OCI-LY1 (cell line): ENCODE data around the gene CETP.

Experiments used
- H2AFZ ChIP-seq: fragments of 200-600 bp; sonication (generic), shearing (Covaris generic); 2 replicates; pipeline ENCODE4 v1.6.0; 2014; ENCODE audit warnings: antibody characterized with exemption, mild to moderate bottlenecking, low read length
- H3F3A ChIP-seq: fragments of 200-600 bp; sonication (generic), shearing (Covaris generic); 2 replicates; pipeline ENCODE4 v1.6.0; 2014; ENCODE audit warnings: mild to moderate bottlenecking, antibody characterized with exemption, low read length, moderate library complexity; ENCODE audit not compliant: insufficient read depth
- H3K27ac ChIP-seq: fragments of 200-600 bp; sonication (generic); 2 replicates; pipeline ENCODE4 v1.5.1; 2014; ENCODE audit warnings: low read length, mixed run types, mild to moderate bottlenecking, low read depth; ENCODE audit not compliant: poor library complexity, severe bottlenecking
- H3K27me3 ChIP-seq: fragments of 200-600 bp; sonication (generic); 2 replicates; pipeline ENCODE4 v1.6.0; 2014; ENCODE audit warnings: antibody characterized with exemption, mild to moderate bottlenecking, low read length, moderate library complexity; ENCODE audit not compliant: insufficient read depth
- H3K36me3 ChIP-seq: fragments of 200-600 bp; sonication (generic); 2 replicates; pipeline ENCODE4 v1.6.1; 2014; ENCODE audit warnings: mild to moderate bottlenecking, antibody characterized with exemption, low read length, moderate library complexity, mixed read lengths; ENCODE audit not compliant: insufficient read depth
- H3K4me1 ChIP-seq: fragments of 200-600 bp; sonication (generic); 2 replicates; pipeline ENCODE4 v1.5.1; 2014; ENCODE audit warnings: mild to moderate bottlenecking, low read length, moderate library complexity; ENCODE audit not compliant: insufficient read depth, severe bottlenecking
- H3K4me2 ChIP-seq: fragments of 200-600 bp; sonication (generic), shearing (Covaris generic); 2 replicates; pipeline ENCODE4 v1.6.1; 2014; ENCODE audit warnings: low read length
- H3K4me3 ChIP-seq: fragments of 200-600 bp; sonication (generic); 2 replicates; pipeline ENCODE4 v1.5.1; 2014; ENCODE audit warnings: low read length, low read depth, mild to moderate bottlenecking, mixed read lengths; ENCODE audit not compliant: poor library complexity, severe bottlenecking
- H3K79me2 ChIP-seq: fragments of 200-600 bp; shearing (Covaris generic); 2 replicates; pipeline ENCODE4 v1.6.1; 2016; ENCODE audit warnings: mixed run types, low read length, mixed read lengths; ENCODE audit not compliant: insufficient read depth
- H3K9ac ChIP-seq: fragments of 200-600 bp; sonication (generic), shearing (Covaris generic); 2 replicates; pipeline ENCODE4 v1.6.1; 2014; ENCODE audit warnings: mild to moderate bottlenecking, low read length, mixed read lengths
- H3K9me2 ChIP-seq: fragments of 200-600 bp; sonication (generic), shearing (Covaris generic); 2 replicates; pipeline ENCODE4 v1.6.1; 2014; ENCODE audit warnings: low read depth, mild to moderate bottlenecking, low read length, mixed read lengths
- H3K9me3 ChIP-seq: fragments of 200-600 bp; shearing (Covaris generic); 2 replicates; pipeline ENCODE4 v1.6.1; 2014; ENCODE audit warnings: low read length, mixed read lengths
- H4K20me1 ChIP-seq: fragments of 200-600 bp; sonication (generic), shearing (Covaris generic); 2 replicates; pipeline ENCODE4 v1.6.0; 2016; ENCODE audit warnings: mild to moderate bottlenecking, low read length; ENCODE audit not compliant: insufficient read depth
- CTCF ChIP-seq: fragments of 200-600 bp; sonication (generic), shearing (Covaris generic); IDR thresholded peaks from 2 replicates; pipeline ENCODE4 v1.5.1; 2017; ENCODE audit warnings: mild to moderate bottlenecking, antibody characterized with exemption, low read length, moderate library complexity, mixed read lengths
- EZH2 ChIP-seq: fragments of 200-600 bp; sonication (generic), shearing (Covaris generic); IDR thresholded peaks from 2 replicates; pipeline ENCODE4 v1.8.0; 2017; ENCODE audit warnings: borderline replicate concordance, mixed run types, mild to moderate bottlenecking, antibody characterized with exemption, low read length, moderate library complexity, mixed read lengths

Gene CETP

DNA sequence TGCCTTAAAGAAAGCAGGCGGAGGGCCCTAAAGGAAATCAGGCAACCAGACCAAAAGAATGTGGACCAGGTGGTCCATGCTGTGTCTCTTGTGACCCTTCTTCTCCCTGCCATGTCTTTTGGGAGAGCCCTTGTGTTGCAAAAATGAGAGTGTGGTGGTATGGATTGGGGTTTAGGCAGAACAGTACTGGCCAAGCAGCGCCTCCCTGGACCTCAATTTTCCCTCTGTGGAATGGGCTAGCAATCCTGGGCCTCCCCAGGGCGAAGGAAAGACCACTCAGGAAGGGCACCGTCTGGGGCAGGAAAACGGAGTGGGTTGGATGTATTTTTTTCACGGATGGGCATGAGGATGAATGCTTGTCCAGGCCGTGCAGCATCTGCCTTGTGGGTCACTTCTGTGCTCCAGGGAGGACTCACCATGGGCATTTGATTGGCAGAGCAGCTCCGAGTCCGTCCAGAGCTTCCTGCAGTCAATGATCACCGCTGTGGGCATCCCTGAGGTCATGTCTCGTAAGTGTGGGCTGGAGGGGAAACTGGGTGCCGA is 20.1 kb downstream of the CETP start:
- Histone ChIP-seq H3K27me3 (no peaks in the 10 kb centered on the region; the same call in 1 of the 2 replicates), H3K4me2 (no peak overlapping the region), H3K4me1 (no peaks in the 10 kb centered on the region), H4K20me1 (no peaks in the 10 kb centered on the region), H3K79me2 (no peaks in the 10 kb centered on the region), H3F3A (no peaks in the 10 kb centered on the region), H3K9ac (no peak overlapping the region), H3K4me3 (no peak overlapping the region), H3K27ac (no peak overlapping the region), H3K36me3 (no peaks in the 10 kb centered on the region), H3K9me3 (no peaks in the 10 kb centered on the region), H2AFZ (no peak overlapping the region), H3K9me2 (no peaks in the 10 kb centered on the region)
- no peak for TF ChIP-seq CTCF
- TF ChIP-seq EZH2, result no peak

- no peaks in the 10 kb centered on the region for H4K20me1 ChIP-seq
- no peaks in the 10 kb centered on the region for H3K9me2 ChIP-seq
- H3F3A ChIP-seq, result no peaks in the 10 kb centered on the region
- no peak overlapping the region for H3K4me2 ChIP-seq
- no peak overlapping the region for H3K9ac ChIP-seq
- no peaks in the 10 kb centered on the region for H3K9me3 ChIP-seq
- no peaks in the 10 kb centered on the region for H3K4me1 ChIP-seq
- no peaks in the 10 kb centered on the region for H3K36me3 ChIP-seq
- H3K27ac ChIP-seq, result no peak overlapping the region
- H3K4me3 ChIP-seq, result no peak overlapping the region
- no peak overlapping the region for H2AFZ ChIP-seq
- H3K27me3 ChIP-seq, result no peaks in the 10 kb centered on the region
- H3K79me2 ChIP-seq, result no peaks in the 10 kb centered on the region
- no peak for TF ChIP-seq EZH2
- no peak for TF ChIP-seq CTCF
Measured at GRCh38 chr16:56982695-56983094, 20.9 kb downstream of the CETP start.

DNA sequence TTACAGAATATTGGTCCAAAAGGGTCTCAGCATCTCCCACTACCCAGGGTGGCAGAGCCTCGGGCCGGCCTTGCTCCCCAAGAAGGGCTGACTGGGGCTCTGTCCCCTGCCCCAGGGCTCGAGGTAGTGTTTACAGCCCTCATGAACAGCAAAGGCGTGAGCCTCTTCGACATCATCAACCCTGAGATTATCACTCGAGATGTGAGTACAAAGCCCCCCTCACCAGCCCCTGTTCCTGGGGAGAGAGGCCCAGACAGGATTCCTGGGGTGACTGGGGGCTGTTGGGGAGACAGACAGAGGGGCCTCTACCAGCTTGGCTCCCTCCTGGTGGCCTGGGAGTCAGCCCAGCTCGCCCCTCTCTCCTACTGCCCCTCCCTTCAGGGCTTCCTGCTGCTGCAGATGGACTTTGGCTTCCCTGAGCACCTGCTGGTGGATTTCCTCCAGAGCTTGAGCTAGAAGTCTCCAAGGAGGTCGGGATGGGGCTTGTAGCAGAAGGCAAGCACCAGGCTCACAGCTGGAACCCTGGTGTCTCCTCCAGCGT is 21.5 kb downstream of the CETP start:
- Histone ChIP-seq H3K4me2 (no peak overlapping the region), H3K4me1 (no peaks in the 10 kb centered on the region), H3F3A (no peaks in the 10 kb centered on the region), H2AFZ (no peak overlapping the region), H3K27ac (no peak overlapping the region), H3K9ac (no peak overlapping the region), H3K9me2 (no peaks in the 10 kb centered on the region), H3K36me3 (no peaks in the 10 kb centered on the region), H3K27me3 (no peaks in the 10 kb centered on the region), H4K20me1 (no peaks in the 10 kb centered on the region), H3K4me3 (no peak overlapping the region), H3K9me3 (no peaks in the 10 kb centered on the region), H3K79me2 (no peaks in the 10 kb centered on the region)
- TF ChIP-seq EZH2 (no peak), CTCF (no peak)
